NCI-H82 treated with DMSO at 0.1 percent for 48 hours (cell line): ENCODE measurements around the gene AKR1C1.
"Not testable (repeated sequence)": the region's sequence is repeated elsewhere in the genome, so short reads cannot be mapped to it uniquely, and the experiment has no call there.

ENCODE experiments used
- DNase-seq: peaks from one replicate; lab custom pipeline; 2025; ENCODE audit not compliant: unreplicated experiment; lab: John Stamatoyannopoulos, UW

AKR1C1 gene

GRCh38 chr10:4962876-4963814 lies at the start of gene AKR1C1:
Gene AKR1C1, plus strand, starts transcription at chr10:4963415. Its CDS starts 30 bp downstream, at chr10:4963445.
- not testable (repeated sequence) for DNase-seq

- no peak for DNase-seq
Observed at GRCh38 chr10:4914213-4914850, 48.9 kb upstream of the AKR1C1 start.

- no peak for DNase-seq
Observed at GRCh38 chr10:4916086-4916716, 47.0 kb upstream of the AKR1C1 start.

GRCh38 chr10:4918236-4918635 lies 45.0 kb upstream of the AKR1C1 start:
- no peak for DNase-seq

- not testable (repeated sequence) for DNase-seq
Observed at GRCh38 chr10:4924482-4924881, 38.7 kb upstream of the AKR1C1 start.

- DNase-seq, result no peak
Observed at GRCh38 chr10:4926400-4926799, 36.8 kb upstream of the AKR1C1 start.

GRCh38 chr10:4931587-4931986 lies 31.6 kb upstream of the AKR1C1 start:
- no peak for DNase-seq

GRCh38 chr10:4934391-4934987 lies 28.7 kb upstream of the AKR1C1 start:
- DNase-seq, result no peak

GRCh38 chr10:4937346-4937745 lies 25.9 kb upstream of the AKR1C1 start:
- DNase-seq, result no peak

- DNase-seq, result no peak
Observed at GRCh38 chr10:4939224-4940072, 23.8 kb upstream of the AKR1C1 start.

GRCh38 chr10:4940073-4940428 lies 23.2 kb upstream of the AKR1C1 start:
- not testable (repeated sequence) for DNase-seq

- not testable (repeated sequence) for DNase-seq
Observed at GRCh38 chr10:4940909-4941308, 22.3 kb upstream of the AKR1C1 start.

- no peak for DNase-seq
Observed at GRCh38 chr10:4941540-4942330, 21.5 kb upstream of the AKR1C1 start.

- DNase-seq, result not testable (repeated sequence)
Observed at GRCh38 chr10:4942931-4943330, 20.3 kb upstream of the AKR1C1 start.

- DNase-seq, result not testable (repeated sequence)
Observed at GRCh38 chr10:4943416-4943815, 19.8 kb upstream of the AKR1C1 start.

GRCh38 chr10:4943821-4944220 lies 19.4 kb upstream of the AKR1C1 start:
- no peak for DNase-seq

GRCh38 chr10:4944841-4945240 lies 18.4 kb upstream of the AKR1C1 start:
- DNase-seq, result no peak

GRCh38 chr10:4945766-4946717 lies 17.2 kb upstream of the AKR1C1 start:
- DNase-seq, result no peak
